ENCODE data around the gene SH3BGR.

- TF ChIP-seq CTCF (IDR thresholded peaks at IDR 0.05) (no peak), POLR2A (IDR thresholded peaks at IDR 0.05) (no peak)
These were observed 28.0 kb downstream of the SH3BGR start for GRCh38 chr21:39479814-39480182.

All from esophagus squamous epithelium (tissue), 4 donors.